Measurements from ENCODE around the gene ZFYVE28. TPM values are rescaled to one million over a fixed set of nuclear protein-coding genes. Genes with fewer than 3 reads are reported as not detected.
A peak's percentile ranks its signal among the peaks of the same experiment; 100 is the strongest.

The ZFYVE28 gene
- total RNA-seq, 1 experiment from 2014 or later, result 5.0 TPM

GRCh38 chr4:2428496-2429213 is 10.2 kb upstream of the ZFYVE28 start:
- no peak for DNase-seq (ENCODE audit: low read depth)

- no peak for DNase-seq (ENCODE audit: low read depth)
Observed at GRCh38 chr4:2427383-2428334, 9.2 kb upstream of the ZFYVE28 start.

GRCh38 chr4:2426711-2427275 is 8.3 kb upstream of the ZFYVE28 start:
- no peak for DNase-seq (ENCODE audit: low read depth)

DNA sequence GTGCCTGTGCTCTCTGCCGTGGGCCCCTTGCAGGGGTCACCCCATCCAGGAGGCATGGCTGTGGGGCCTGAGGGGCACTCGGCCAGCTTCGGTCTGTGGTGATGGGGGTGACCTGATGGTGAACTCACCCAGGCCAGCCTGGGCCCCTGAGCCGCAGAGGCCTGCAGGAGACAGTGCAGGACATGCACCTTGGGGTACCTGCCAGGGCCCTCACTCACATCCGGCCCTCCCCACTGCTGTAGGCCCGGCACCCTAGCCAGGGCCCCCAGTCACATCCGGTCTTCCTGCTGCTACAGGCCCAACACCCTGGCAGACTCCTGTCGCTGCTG is 7.6 kb upstream of the ZFYVE28 start:
- no peak for DNase-seq (ENCODE audit: low read depth)

DNA sequence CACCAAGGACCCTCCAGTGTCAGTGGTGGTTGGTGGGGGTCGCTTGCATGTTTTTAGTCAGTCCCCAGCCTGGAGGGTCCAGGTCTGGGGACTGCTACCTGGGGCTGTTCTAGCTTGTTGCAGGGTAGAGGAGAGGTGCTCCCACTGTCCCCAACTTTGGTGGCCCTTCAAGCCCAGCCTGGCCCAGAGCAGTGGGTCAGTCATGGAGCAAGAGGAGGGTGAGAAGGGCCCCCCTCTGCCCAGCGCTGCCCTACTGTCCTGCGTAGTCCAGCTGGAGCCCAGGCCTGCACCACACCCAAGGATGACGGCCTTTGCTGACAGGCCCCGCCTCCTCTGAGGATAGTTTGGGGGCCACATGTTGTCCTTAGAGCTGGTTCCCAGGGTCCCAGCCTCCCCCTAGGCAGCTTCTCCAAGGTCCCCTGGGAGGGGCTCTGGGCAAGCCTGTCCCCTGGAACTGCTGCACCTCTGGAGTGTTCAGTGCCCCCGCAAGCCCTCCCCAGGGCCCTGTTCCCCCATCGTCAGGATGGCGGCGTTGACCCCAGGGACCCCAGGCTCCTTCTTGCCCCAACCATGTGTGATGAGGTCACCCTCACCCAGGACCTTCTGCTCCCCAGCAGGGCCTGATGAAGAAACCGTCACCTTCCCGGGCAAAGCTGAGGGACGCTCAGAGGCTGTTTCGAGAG is 7.1 kb upstream of the ZFYVE28 start:
- no peak for DNase-seq (ENCODE audit: low read depth)

DNA sequence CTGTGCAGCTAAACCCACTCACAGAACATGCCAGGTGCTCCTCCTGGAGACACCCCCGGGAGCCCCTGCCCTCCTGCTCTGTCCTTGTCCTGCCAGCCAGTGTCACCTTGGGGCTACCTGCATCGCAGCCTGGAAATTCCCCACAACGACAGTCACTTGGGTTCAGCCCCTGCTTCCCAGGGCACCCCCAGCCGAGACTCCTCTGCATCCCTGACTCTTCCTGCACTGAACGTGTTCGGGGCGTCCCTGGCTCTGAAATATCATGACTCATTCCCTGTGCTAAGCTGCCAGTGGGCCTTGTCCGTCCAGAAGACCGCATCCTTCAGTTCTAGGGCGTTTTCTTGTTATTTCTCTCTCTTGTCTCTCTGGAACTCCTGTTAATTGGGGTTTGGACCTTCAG is 6.1 kb upstream of the ZFYVE28 start:
- DNase-seq (ENCODE audit: low read depth), result peak; percentile 41

DNA sequence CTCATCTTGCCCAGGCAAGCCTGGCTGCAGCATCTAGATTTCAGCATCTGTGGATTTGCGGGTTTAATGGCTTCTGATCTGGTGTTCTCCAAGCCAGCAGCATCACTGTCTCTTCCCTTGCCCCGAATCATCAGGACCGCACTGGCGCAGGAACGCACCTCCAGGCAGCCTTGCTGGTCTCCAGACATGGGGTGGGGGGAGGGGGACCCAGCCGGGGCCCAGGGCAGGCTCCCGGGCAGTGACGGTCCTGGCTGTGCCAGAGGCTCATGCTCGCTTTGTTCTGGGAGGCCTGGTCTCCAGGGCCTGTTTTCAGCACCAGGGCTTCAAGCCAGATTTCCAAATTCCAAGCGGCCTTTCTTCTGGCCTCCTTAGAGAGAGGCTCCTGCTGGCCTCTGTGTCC is 5.2 kb upstream of the ZFYVE28 start:
- no peak for DNase-seq (ENCODE audit: low read depth)

DNA sequence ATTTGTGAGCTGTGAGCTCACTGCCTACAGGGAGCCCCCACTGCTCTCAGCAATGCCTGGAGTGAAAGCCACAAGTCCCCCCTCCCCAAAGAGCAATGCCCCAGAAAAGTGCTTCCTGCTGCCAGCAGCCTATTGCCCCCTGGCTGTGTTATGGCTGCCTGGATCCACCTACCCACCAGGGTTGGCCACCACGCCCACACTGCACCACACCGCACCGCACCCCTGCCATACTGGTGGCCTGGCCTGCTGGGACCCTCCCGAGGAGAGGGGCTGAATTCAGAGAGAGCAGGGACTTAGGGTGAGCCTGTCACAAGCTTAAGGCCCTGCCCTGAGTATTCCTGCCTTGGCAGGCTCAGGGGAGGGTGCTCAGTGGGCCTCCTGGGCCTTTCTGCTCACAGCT is 4.6 kb upstream of the ZFYVE28 start:
- DNase-seq (ENCODE audit: low read depth), result no peak

DNA sequence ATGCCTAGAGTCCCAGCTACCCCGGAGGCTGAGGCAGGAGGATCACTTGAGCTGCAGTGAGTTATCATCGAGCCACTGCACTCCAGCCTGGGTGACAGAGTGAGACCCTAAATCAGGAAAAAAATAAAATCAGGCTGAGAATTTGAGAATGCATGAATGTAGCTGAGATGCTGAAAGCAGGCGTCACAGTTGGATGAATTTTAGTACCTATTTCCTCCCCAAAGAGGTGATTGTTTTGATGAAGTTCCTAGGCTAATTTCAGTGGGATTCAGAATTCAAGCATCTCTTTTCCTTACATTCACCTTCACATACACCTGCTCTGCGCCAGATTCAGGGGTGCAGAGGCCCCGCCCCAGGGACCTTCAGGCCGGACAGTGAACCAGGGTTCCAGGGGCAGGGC is 3.5 kb upstream of the ZFYVE28 start:
- no peak for DNase-seq (ENCODE audit: low read depth)

- DNase-seq (ENCODE audit: low read depth), result no peak
Observed at GRCh38 chr4:2419814-2420213, 1.4 kb upstream of the ZFYVE28 start.

DNA sequence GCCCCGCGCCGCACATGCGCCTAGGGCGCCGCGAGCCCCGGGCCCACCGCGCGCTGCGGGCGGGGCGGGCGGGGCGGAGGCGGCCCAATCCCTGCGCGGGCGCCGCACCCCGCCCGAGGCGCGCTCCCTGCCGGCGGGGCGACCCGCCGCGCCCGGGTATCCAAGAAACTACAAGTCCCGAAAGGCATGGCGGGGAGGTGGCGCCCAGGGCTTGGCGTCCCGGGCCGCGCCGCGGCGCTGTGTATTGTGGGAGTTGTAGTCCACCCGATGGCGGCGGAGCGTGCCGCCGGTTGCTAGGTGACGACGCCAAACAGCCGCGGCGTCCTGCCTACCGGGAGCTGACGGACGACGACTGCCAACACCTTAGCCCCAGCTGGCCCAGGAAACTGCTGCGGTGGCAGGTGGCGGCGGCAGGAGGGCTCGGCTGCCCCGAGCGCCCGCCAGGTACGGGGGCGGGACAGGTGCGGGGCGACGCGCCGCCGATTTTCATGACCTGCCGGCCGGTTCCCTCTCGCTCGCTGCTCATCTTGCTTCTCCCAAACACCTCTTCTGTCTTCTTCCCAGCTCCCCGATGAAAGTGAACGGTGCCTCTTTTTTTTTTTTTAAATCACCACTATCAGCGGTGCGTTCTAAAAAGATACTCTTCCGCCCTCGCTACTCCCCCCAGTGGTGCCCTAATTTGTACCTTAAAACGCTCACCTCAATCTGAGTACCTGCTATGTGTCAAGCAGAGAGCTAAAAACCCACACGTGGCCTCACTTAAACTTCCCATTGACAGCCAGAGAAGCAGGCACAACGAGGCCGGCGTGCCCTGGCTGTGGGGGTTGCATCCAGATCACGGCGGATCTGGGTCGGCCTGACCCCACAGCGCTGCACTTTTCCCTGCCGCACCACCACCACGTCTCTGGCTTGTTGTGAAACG is 466 bp upstream of the ZFYVE28 start, which contains the start of gene CFAP99:
Gene CFAP99, plus strand, starts transcription at position 306 of the 922 bp plus-strand sequence.
- peak; percentile 93 for DNase-seq (ENCODE audit: low read depth)

DNA sequence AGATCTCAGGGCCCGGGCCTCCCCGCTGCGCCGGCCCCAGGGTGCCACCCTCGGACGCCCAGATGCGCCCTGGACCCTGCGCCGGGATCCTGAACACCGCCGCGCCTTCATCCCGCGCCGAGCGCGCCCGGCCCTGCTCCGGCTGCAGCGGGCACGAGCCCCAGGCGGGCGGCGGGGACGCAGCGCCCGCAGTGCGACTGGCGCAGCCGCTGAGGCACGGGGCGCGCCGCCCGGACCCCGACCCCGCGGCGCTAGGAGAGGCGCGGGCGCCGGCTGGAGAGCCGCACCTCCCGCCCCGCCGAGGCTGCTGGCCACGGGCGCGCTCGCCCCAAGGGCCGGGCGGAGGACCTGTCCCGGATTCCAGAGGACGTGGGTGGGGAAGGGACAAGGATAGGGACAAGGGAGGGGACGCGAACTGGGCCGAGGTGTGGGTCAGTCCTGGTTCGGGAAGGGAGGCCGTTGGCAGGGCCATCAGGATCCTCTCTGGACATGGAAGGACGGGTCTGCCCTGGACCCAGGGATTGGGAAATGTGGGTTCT is 1.1 kb downstream of the ZFYVE28 start:
- DNase-seq (ENCODE audit: low read depth), result no peak

DNA sequence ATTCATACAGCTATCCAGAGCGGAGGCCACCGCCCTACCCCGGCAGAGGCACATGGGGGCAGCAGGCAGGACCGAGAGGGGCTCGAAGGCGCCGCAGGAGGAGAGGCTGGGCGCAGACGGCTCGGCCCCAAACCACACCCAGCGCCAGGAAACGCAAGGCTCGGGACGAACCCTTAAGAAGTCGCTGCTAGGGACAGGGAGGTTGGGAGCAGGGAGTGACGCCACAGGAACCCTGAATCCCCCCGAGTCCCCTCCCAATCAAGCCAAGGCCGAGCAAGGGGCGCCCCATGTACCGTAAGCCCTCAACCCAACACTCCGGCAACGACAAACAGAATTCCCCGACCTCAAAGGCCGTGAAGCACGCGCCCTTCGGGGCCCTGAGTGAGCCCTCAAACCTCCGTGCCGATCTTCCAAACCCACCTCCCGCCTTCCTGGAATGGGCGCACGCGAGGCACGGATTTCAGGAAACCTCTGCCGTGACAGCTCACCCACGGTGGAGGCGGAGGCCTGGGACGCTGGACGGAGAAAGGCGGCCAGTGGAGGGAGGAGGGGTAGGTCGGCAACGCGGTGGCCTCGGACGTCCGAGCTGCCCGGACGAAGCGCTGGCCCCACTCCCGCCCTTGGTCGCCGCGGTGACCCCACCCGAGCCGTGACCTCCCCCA is 1.8 kb downstream of the ZFYVE28 start:
- DNase-seq (ENCODE audit: low read depth), result no peak

GRCh38 chr4:2415881-2416563 is 2.4 kb downstream of the ZFYVE28 start:
- no peak for DNase-seq (ENCODE audit: low read depth)

DNA sequence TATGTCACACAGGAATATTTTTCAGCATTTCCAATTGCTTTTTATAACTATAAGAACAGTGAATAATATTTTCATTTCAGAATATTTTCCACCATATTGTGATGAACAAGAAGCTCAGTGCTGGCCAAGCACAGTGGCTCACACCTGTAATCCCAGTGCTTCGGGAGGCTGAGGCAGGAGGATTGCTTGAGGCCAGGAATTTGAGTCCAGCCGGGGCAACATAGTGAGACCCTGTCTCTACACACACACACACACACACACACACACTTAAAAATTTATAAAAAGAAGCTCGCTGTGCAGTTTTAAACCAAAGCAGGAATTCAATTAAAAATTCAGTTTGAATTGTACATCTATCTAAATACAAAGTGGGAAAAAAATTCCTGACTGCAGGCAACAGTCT is 3.2 kb downstream of the ZFYVE28 start:
- no peak for DNase-seq (ENCODE audit: low read depth)

DNA sequence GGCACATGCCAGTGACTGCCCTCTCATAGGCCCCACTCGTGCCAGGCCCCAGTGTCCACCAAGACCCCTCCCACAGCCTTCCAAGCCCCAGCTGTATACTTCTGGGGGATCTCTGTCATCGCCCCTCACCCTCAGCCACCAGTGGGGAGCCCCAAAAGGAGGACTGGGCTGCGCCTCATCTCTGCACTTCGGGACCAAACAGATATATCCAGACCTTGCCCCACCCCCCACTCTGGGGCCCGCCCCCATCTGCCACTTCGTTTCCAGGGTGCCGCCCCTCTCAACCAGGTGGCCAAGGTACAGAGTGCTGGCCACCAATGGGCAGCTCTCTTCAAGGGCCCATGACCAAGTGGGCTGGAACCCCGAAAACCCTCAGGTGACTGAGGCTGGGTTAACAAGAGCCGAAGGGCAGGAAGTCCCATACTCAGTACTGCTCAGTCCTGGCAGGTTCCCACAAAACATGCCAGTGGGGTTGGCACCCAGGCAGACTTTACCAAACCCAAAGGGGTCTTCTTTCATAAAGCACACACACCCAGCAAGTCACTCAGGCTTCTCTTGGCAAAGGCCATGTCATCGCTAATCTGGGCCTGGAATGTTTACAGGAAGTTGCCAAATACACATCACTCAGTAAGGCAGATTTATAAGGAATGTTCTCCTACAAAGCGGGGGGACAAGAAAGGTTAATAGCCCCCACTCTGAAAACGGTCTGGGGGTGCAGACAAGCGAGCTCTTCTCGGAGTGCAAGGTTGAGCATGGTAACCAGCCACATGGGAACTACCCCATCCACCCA is 4.4 kb downstream of the ZFYVE28 start:
- DNase-seq (ENCODE audit: low read depth), result peak; percentile 32

- DNase-seq (ENCODE audit: low read depth), result peak; percentile 100
Observed at GRCh38 chr4:2412885-2413716, 5.3 kb downstream of the ZFYVE28 start.

DNA sequence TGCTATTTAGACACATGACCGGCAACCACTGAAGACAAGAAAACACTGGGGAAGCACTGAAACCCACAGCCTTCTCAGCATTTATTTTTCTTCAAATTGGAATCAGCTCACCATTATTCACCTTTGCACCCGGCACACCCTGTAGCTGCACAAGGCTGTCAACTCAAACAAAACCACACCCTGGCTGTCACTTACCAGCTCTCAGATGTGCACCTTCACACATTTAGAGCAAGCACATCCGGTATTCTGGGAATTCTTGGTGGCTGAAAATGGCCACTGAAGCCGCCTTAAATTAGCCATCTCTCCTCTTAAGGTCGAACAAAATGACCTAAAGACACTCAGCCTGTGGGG is 5.9 kb downstream of the ZFYVE28 start:
- DNase-seq (ENCODE audit: low read depth), result no peak
